NCI-H1694 (cell line): Measurements from ENCODE around the gene EXOC4.
"Not testable (repeated sequence)": the region's sequence is repeated elsewhere in the genome, so short reads cannot be mapped to it uniquely, and the experiment has no call there.

Experiments
- DNase-seq: peaks from one replicate; lab custom pipeline; 2025; lab: John Stamatoyannopoulos, UW

The EXOC4 gene

GRCh38 chr7:133315332-133316040 lies 62.6 kb downstream of the EXOC4 start:
- DNase-seq = no peak

GRCh38 chr7:133319842-133320241 lies 67.0 kb downstream of the EXOC4 start:
- no peak for DNase-seq

- no peak for DNase-seq
Measured at GRCh38 chr7:133320891-133321290, 68.0 kb downstream of the EXOC4 start.

DNA sequence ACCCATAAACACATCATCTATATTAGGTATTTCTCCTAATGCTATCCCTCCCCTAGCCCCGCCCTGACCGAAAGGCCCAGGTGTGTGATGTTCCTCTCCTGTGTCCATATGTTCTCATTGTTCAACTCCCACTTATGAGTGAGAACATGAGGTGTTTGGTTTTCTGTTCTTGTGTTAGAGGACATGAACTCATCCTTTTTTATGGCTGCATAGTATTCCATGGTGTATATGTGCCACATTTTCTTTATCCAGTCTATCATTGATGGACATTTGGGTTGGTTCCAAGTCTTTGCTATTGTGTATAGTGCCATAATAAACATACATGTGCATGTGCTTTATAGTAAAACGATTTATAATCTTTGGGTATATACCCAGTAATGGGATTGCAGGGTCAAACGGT lies 68.5 kb downstream of the EXOC4 start:
- not testable (repeated sequence) for DNase-seq

GRCh38 chr7:133326745-133327144 lies 73.9 kb downstream of the EXOC4 start:
- not testable (repeated sequence) for DNase-seq

GRCh38 chr7:133328021-133328420 lies 75.1 kb downstream of the EXOC4 start:
- DNase-seq = not testable (repeated sequence)

DNA sequence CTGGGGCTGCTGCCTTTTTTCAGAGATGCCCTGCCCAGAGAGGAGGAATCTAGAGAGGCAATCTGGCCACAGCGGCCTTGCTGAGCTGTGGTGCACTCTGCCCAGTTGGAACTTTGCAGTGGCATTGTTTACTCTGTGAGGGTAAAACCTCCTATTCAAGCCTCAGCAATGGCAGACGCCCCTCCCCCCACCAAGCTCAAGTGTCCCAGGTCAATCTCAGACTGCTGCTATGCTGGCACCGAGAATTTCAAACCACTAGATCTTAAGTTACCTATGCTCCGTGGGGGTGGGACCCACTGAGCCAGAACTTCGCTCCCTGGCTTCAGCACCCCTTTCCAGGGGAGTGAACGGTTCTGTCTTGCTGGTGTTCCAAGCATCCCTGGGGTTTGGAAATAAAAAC lies 77.2 kb downstream of the EXOC4 start:
- no peak for DNase-seq

- no peak for DNase-seq
Measured at GRCh38 chr7:133331861-133332260, 79.0 kb downstream of the EXOC4 start.

DNA sequence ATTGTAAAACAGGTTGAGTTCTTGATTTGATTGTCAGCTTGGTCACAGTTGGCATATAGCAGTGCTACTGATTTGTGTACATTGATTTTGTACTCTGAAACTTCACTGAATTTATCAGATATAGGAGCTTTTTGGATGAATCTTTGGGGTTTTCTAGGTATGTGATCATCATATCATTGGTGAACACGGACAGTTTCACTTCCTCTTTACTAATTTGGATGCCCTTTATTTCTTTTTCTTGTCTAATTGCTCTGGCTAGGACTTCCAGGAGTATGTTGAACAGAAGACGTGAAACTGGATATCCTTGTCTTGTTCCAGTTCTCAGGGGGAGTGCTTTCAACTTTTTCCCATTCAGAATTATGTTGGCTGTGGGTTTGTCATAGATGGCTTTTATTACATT lies 86.9 kb downstream of the EXOC4 start:
- DNase-seq = no peak

DNA sequence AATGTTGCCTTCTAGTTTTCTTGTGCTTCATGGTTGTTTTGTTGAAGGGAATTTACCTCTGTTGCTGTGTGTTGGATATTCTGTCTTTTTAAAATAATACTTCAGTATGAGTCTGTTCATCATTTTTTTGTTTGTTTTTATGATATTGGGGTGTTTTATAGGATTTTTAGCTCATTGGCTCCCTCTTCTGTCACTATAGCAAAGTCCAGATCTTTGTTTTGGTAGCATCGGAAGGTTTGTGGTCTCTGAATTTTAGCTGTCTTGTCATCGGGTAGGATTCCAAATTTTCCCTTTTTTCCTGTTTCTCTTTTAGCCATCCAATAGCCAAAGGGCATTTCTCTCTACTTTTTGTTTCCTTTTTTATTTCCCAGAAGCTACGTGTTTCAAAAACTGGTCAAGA lies 91.4 kb downstream of the EXOC4 start:
- DNase-seq = no peak

DNA sequence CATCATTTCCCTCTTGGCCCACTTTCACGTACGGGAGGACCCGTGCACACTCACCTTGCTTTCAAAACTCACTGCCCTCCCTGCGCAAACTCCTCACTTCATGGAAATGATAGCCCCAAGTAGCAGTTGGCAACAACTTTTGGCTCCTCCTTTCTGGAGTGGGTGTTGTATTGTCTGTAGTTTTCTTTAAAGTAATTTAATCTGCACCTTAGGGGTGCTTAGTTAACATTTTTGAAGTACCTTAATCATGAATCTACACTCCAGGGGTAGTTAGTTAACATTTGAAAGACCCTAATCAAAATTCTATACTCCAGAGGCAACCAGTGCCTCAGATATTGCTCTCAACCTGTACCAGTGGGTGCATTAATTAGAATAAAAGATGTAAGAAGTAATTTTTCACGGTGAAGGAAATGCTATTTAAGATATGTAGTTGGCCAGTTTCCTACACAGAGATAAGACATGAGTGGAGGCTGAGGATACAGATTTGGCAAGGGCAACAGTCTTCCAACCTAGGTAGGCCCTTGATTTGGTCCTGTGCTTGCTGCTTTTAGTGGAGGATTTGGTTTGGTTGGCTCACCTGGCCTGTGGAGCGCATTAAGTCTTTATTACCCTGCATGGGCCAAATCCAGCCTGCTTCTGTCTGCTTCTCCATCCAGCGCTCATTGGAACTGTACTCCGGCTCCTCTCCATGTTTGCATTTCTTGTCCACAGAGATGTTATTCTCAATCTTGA lies 93.0 kb downstream of the EXOC4 start:
- no peak for DNase-seq

- DNase-seq = no peak
Measured at GRCh38 chr7:133348250-133348649, 95.4 kb downstream of the EXOC4 start.

DNA sequence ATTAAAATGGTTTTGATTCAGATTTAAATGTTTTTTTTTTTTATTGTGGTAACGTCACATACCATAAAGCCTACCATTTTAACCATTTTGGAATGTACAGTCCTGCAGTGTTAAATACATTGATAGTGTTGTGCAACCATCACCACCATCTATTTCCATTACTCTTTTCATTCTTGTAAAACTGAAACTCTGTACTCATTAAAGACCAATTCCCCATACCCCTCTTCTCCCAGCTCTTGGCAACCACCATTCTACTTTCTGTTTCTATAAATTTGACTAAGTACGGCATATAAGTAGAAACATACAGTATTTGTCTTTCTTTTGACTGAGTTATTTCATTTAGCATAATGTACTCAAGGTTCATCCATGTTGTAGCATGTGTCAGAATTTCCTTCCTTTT lies 96.2 kb downstream of the EXOC4 start:
- no peak for DNase-seq

- no peak for DNase-seq
Measured at GRCh38 chr7:133352430-133352829, 99.6 kb downstream of the EXOC4 start.

DNA sequence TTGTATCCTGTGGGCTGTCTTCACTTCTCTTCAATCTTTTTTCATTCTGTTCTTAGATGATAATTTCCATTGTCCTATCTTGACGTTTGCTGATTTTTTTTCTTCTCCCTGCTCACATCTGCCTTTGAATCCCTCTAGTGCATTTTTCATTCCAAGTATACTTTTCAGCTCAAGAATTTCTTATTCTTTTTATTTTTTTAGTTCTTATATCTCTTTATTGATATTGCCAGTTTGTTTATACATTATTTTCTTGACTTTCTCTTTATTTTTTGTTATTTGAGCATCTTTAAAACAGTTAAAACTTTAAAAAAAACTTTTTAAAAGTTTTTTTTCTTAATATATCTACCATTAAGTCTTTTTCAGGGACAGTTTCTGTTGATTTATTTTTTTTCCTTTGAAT lies 100.9 kb downstream of the EXOC4 start:
- DNase-seq = no peak

GRCh38 chr7:133354546-133355324 lies 101.9 kb downstream of the EXOC4 start:
- DNase-seq = no peak

DNA sequence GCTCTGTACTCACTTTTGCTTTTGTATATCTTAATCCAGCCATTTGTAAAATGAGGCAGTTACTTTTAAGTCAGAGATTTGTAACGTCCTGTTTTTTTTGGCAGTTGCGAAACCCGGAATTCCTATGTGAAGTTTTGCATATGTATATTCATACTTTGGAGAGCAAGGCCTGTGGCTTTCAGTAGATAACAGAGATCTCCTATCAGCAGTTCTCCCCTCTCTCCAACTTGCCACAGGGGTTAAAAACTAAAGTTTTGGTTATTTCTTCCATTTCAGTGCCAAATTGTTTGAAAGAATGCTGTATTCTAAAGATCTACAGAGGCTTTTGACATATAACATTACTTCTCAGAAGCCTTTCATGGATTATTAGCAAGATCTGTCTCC lies 102.4 kb downstream of the EXOC4 start:
- no peak for DNase-seq

DNA sequence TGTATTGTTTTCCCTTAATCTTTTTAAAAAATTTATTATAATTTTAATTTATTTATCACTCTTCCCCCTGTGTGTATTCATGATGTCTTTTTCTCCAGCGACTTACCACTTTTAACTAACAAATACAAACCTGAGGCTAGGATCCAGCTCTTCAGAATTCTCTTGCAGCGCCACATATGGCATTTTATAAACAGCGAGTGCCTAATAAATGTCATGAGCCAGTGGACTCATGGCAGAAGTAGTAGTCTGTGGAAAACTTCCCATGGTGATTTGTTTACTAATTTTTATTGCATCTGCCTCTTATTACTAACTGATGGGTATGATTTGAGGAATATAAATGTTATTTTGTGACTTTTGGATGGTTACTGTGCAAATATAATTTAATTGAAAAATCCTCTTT lies 102.9 kb downstream of the EXOC4 start:
- DNase-seq = no peak

DNA sequence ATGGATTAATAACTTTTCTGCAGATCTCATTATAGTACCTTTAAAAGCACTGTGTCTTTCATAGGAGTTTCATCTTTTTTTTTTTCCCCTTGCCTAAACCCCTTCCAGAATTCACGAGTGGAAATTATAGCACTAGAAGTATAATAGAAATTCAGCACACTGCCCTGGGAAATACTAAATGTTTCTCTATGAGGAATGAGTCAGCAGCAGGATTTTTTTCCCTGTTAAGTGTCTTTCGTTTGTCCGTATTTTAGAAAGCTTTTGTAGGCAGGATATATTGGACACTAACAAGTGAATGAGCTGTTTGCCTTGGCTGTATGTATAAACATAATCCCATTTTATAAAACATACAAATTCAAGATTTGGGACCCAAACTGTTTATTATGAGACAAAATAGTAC lies 105.8 kb downstream of the EXOC4 start:
- DNase-seq = no peak

DNA sequence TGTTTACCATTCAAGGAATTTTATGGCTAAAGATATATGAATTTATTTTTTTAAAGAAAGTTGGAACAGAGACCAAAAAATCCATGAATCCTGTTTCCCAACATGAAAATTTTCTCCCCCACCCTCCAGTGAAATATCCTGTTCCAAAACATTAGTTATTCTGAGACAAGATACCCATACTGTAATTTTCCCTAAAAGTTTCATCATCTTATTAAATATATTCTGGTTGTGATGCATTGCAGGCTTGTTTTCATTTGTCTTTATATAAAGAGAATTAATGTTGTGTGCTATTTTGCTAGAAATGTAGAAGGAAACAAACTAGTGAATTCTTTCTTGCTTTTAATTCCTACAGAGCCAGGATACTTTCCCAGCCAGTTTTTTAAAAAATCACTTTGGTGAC lies 106.6 kb downstream of the EXOC4 start:
- DNase-seq = no peak

GRCh38 chr7:133360201-133360600 lies 107.3 kb downstream of the EXOC4 start:
- DNase-seq = no peak

- DNase-seq = no peak
Measured at GRCh38 chr7:133361806-133362205, 108.9 kb downstream of the EXOC4 start.
